SK-N-SH (cell line): ENCODE results near the gene PSMB8. TPM values are rescaled to one million over a fixed set of nuclear protein-coding genes. Genes with fewer than 3 reads are reported as not detected.
"Not testable (repeated sequence)": the region's sequence is repeated elsewhere in the genome, so short reads cannot be mapped to it uniquely, and the experiment has no call there.

Source experiments
- CTCF ChIA-PET: fragments of 300-600, 350-600 bp; formaldehyde crosslinking; extraction: SDS; loops from one replicate; lab custom pipeline; 2021; lab: Yijun Ruan, JAX
- POLR2A ChIA-PET: fragments of 350-600 bp; sonication (Branson Sonifier 250); formaldehyde crosslinking; extraction: SDS; loops from one replicate; lab custom pipeline; 2020; ENCODE audit warnings: antibody characterized with exemption, inconsistent platforms; lab: Yijun Ruan, JAX
- DNase-seq: peaks from one replicate; pipeline ENCODE4 v3.0.0; 2012
- H2AFZ ChIP-seq: fragments of 200-600 bp; sonication (generic); 2 replicates; pipeline ENCODE4 v1.8.1; 2016; ENCODE audit warnings: antibody characterized with exemption, mild to moderate bottlenecking, low read depth
- H3F3A ChIP-seq: fragments of 200-600 bp; sonication (generic); replicated peaks from 2 replicates; pipeline ENCODE3; 2016; ENCODE audit warnings: antibody characterized with exemption, mild to moderate bottlenecking; ENCODE audit not compliant: insufficient read depth
- H3K27ac ChIP-seq, 2 experiments: fragments of 200-500 bp in 1 of 2; fragments of 200-600 bp in 1 of 2; sonication (Bioruptor generic) in 1 of 2; sonication (generic), shearing (Covaris generic) in 1 of 2; 2 replicates each; pipeline versions ENCODE4 v1.5.1 to v1.6.1; 2014 to 2016; ENCODE audit warnings: low read depth in 2 of 2, inconsistent platforms in 1 of 2, low read length in 1 of 2, mild to moderate bottlenecking in 1 of 2, mixed read lengths in 1 of 2
- H3K27me3 ChIP-seq: fragments of 200-600 bp; sonication (generic), shearing (Covaris generic); 2 replicates; pipeline ENCODE4 v1.6.1; 2016; ENCODE audit warnings: mixed run types; ENCODE audit not compliant: insufficient read depth
- H3K36me3 ChIP-seq, 2 experiments: fragments of 200-500 bp in 1 of 2; fragments of 200-600 bp in 1 of 2; sonication (Bioruptor generic) in 1 of 2; sonication (generic) in 1 of 2; replicated peaks in 1 of 2; 2 replicates each; pipeline versions ENCODE3 to v1.5.1; 2014 to 2016; ENCODE audit warnings: low read length in 1 of 2, mild to moderate bottlenecking in 1 of 2; ENCODE audit not compliant: insufficient read depth in 2 of 2, control insufficient read depth in 1 of 2
- H3K4me1 ChIP-seq, 2 experiments: fragments of 200-500 bp in 1 of 2; fragments of 200-600 bp in 1 of 2; sonication (Bioruptor generic) in 1 of 2; sonication (generic), shearing (Covaris generic) in 1 of 2; 2 replicates each; pipeline versions ENCODE4 v1.5.1 to v1.6.1; 2014 to 2016; ENCODE audit warnings: low read depth in 1 of 2, low read length in 1 of 2, mixed run types in 1 of 2; ENCODE audit not compliant: insufficient read depth in 2 of 2, control insufficient read depth in 1 of 2
- H3K4me2 ChIP-seq: fragments of 200-600 bp; sonication (generic), shearing (Covaris generic); 2 replicates; pipeline ENCODE4 v1.6.1; 2017; ENCODE audit warnings: mixed run types
- H3K4me3 ChIP-seq, 2 experiments: fragments of 200-500 bp in 1 of 2; fragments of 200-600 bp in 1 of 2; sonication (Bioruptor generic) in 1 of 2; sonication (generic), shearing (Covaris generic) in 1 of 2; 2 replicates each; pipeline versions ENCODE4 v1.5.1 to v1.8.1; 2014 to 2016; ENCODE audit warnings: low read depth in 2 of 2, inconsistent platforms in 1 of 2, low read length in 1 of 2, mild to moderate bottlenecking in 1 of 2, mixed read lengths in 1 of 2, moderate library complexity in 1 of 2
- H3K79me2 ChIP-seq: fragments of 200-600 bp; sonication (generic); 2 replicates; pipeline ENCODE4 v1.8.1; 2017; ENCODE audit warnings: mild to moderate bottlenecking; ENCODE audit not compliant: insufficient read depth
- H3K9ac ChIP-seq: fragments of 200-600 bp; sonication (generic); 2 replicates; pipeline ENCODE4 v1.6.1; 2017; ENCODE audit warnings: mixed run types
- H3K9me2 ChIP-seq: fragments of 200-600 bp; sonication (generic); 2 replicates; pipeline ENCODE4 v1.6.1; 2017; ENCODE audit warnings: mixed run types
- H3K9me3 ChIP-seq: fragments of 200-600 bp; sonication (generic); 2 replicates; pipeline ENCODE4 v1.6.1; 2017; ENCODE audit warnings: mixed run types, mild to moderate bottlenecking, moderate library complexity
- H4K20me1 ChIP-seq: fragments of 200-600 bp; sonication (generic); 2 replicates; pipeline ENCODE4 v1.6.1; 2017; ENCODE audit warnings: mild to moderate bottlenecking, mixed run types; ENCODE audit not compliant: insufficient read depth
- CTCF ChIP-seq: fragments of 200-600 bp; sonication (generic); IDR thresholded peaks from 2 replicates; pipeline ENCODE4 v1.6.1; 2017; ENCODE audit warnings: antibody characterized with exemption, mild to moderate bottlenecking, moderate library complexity
- ELF1 ChIP-seq: IDR thresholded peaks from 2 replicates; pipeline ENCODE4 v1.4.0; 2012
- EZH2phosphoT487 ChIP-seq: fragments of 200-600 bp; sonication (generic); IDR thresholded peaks from 2 replicates; pipeline ENCODE4 v1.6.1; 2017; ENCODE audit warnings: low read depth, mixed run types, mild to moderate bottlenecking, antibody characterized with exemption, moderate library complexity, borderline replicate concordance
- GATA2 ChIP-seq: sonication (generic); formaldehyde crosslinking; IDR thresholded peaks from 2 replicates; pipeline ENCODE4 v1.5.0; 2020; ENCODE audit warnings: mild to moderate bottlenecking, missing genetic modification reagents
- MXI1 ChIP-seq: IDR thresholded peaks from 2 replicates; pipeline ENCODE4 v1.6.1; 2012; ENCODE audit warnings: mild to moderate bottlenecking, low read depth, low read length, improper control_type of control experiment
- PBX3 ChIP-seq: IDR thresholded peaks from 2 replicates; pipeline ENCODE4; 2012
- RAD21 ChIP-seq: IDR thresholded peaks from 2 replicates; pipeline ENCODE4 v1.6.1; 2012; ENCODE audit warnings: mild to moderate bottlenecking, low read length
- SIN3A ChIP-seq: IDR thresholded peaks from 2 replicates; pipeline ENCODE4 v1.6.1; 2012; ENCODE audit warnings: low read depth, mild to moderate bottlenecking, low read length, moderate library complexity, borderline replicate concordance
- TCF12 ChIP-seq: IDR thresholded peaks from 2 replicates; pipeline ENCODE4 v1.4.0; 2012
- USF1 ChIP-seq: IDR thresholded peaks from 2 replicates; pipeline ENCODE4 v1.4.0; 2012; ENCODE audit warnings: low read depth, borderline replicate concordance
- YY1 ChIP-seq: IDR thresholded peaks from 2 replicates; pipeline ENCODE4 v1.4.0; 2012; ENCODE audit warnings: low read depth, mild to moderate bottlenecking
- whole genome bisulfite sequencing: methylation state at CpG from one replicate; pipeline ENCODE4 v1.1.6; 2017; ENCODE audit warnings: low lambda C conversion rate; 5-methylcytosine and 5-hydroxymethylcytosine counted together
- polyA plus RNA-seq, 3 experiments: library from polyadenylated mRNA; depleted of rRNA; stranded (reverse); fragments of >200 nt; gene quantifications; 2 replicates each; pipeline ENCODE4 v1.2.3, GENCODE V29; 2012

Gene PSMB8
- polyA plus RNA-seq, 1 of the 3 experiments (the other 2 are of a cell fraction) = 52.8 TPM

- H4K20me1 ChIP-seq = no peaks in the 10 kb centered on the region
- DNase-seq = no peak
- no peak overlapping the region for H3K27ac ChIP-seq
- no peaks in the 10 kb centered on the region for H3K4me1 ChIP-seq
- TF ChIP-seq CTCF (no peak), EZH2phosphoT487 (peak; percentile 92; the same call in 1 of the 2 replicates), SIN3A (no peak), MXI1 (no peak), USF1 (no peak)
- ChIA-PET CTCF (interaction anchor here (0.6 to 4.0 kb wide), 9 partner anchors 8 to 105 kb away, joined by 3 to 32 read pairs (median 4); partner anchors contain the start of genes HLA-DMA and TAP2), POLR2A (no interaction called here)
- H3K36me3 ChIP-seq = peaks cover 0 to 4% of the 10 kb centered on the region in 2 experiments
- H3K9me2 ChIP-seq = no peaks in the 10 kb centered on the region
- peaks cover 10% of the 10 kb centered on the region for H3F3A ChIP-seq
- H3K9ac ChIP-seq = no peak overlapping the region
- no peak overlapping the region for H2AFZ ChIP-seq
- H3K4me2 ChIP-seq = peak overlapping the region; percentile 41; the same call in 1 of the 2 replicates
- H3K79me2 ChIP-seq = no peaks in the 10 kb centered on the region
- H3K4me3 ChIP-seq = no peak overlapping the region; a peak in 1 of 4 replicates
- H3K9me3 ChIP-seq = no peaks in the 10 kb centered on the region
- 32% methylated on average over 34 of the region's 35 CpGs for WGBS
- peaks cover 42% of the 10 kb centered on the region for H3K27me3 ChIP-seq
Observed at GRCh38 chr6:32879691-32880090, 35.8 kb upstream of the PSMB8 start.

- no peak overlapping the region for H3K4me2 ChIP-seq
- TF ChIP-seq PBX3 (no peak), TCF12 (no peak), EZH2phosphoT487 (no peak), GATA2 (CRISPR knock-in tag) (no peak), RAD21 (no peak), ELF1 (no peak), YY1 (no peak)
- peaks cover 0 to 4% of the 10 kb centered on the region in 2 experiments for H3K36me3 ChIP-seq
- no peaks in the 10 kb centered on the region for H3F3A ChIP-seq
- H2AFZ ChIP-seq = no peak overlapping the region
- no peaks in the 10 kb centered on the region for H3K9me2 ChIP-seq
- no peak overlapping the region for H3K27ac ChIP-seq
- 16% methylated on average over 2 of the region's 2 CpGs for WGBS
- no peaks in the 10 kb centered on the region for H4K20me1 ChIP-seq
- H3K4me3 ChIP-seq = no peak overlapping the region
- 0 out of 2 replicates have a peak, but pooled peaks cover 4% of the 10 kb centered on the region for H3K9me3 ChIP-seq
- no peak for DNase-seq
- CTCF ChIA-PET = interaction anchor here (0.8 to 2.4 kb wide), 7 partner anchors 9 to 108 kb away, joined by 3 to 13 read pairs (median 4); partner anchors contain the start of gene TAP2
- H3K4me1 ChIP-seq = no peaks in the 10 kb centered on the region
- H3K9ac ChIP-seq = no peak overlapping the region
- H3K79me2 ChIP-seq = no peaks in the 10 kb centered on the region
- POLR2A ChIA-PET = no interaction called here
- H3K27me3 ChIP-seq = peaks cover 44% of the 10 kb centered on the region
Observed at GRCh38 chr6:32876603-32877002, 32.8 kb upstream of the PSMB8 start.

- H3F3A ChIP-seq, H3K9me2 ChIP-seq, H3K4me3 ChIP-seq, H3K9ac ChIP-seq, H3K79me2 ChIP-seq, H4K20me1 ChIP-seq, POLR2A ChIA-PET, H3K4me2 ChIP-seq, H3K27ac ChIP-seq, H2AFZ ChIP-seq, H3K4me1 ChIP-seq, H3K9me3 ChIP-seq, H3K36me3 ChIP-seq, DNase-seq: not testable (repeated sequence)
- WGBS = 0% methylated on average over 1 of the region's 1 CpG
- peaks cover 37% of the 10 kb centered on the region for H3K27me3 ChIP-seq
- CTCF ChIA-PET = interaction anchor here (1.9 to 3.7 kb wide), 3 partner anchors 35 to 111 kb away, joined by 5 to 27 read pairs (median 11); partner anchors contain the start of gene TAP2
Observed at GRCh38 chr6:32873947-32874346, 30.1 kb upstream of the PSMB8 start.
